Duodenal mucosa (tissue), 2 donors: ENCODE measurements around the gene PTBP1.

Experiments used
- H3K27ac ChIP-seq: one replicate; pipeline ENCODE4 v1.7.0; 2013; ENCODE audit warnings: low read depth, low read length
- H3K27me3 ChIP-seq, 2 donors: one replicate each; pipeline ENCODE4 v1.7.0; 2013; ENCODE audit warnings: low read length in 2 of 2, control low read depth in 1 of 2; ENCODE audit not compliant: insufficient read depth in 2 of 2, control insufficient read depth in 1 of 2
- H3K36me3 ChIP-seq, 2 donors: one replicate each; pipeline ENCODE4 v1.7.0; 2013; ENCODE audit warnings: low read length in 2 of 2, control low read depth in 1 of 2; ENCODE audit not compliant: insufficient read depth in 2 of 2, control insufficient read depth in 1 of 2
- H3K4me1 ChIP-seq, 2 donors: one replicate each; pipeline ENCODE4 v1.7.0; 2013; ENCODE audit warnings: low read length in 2 of 2, control low read depth in 1 of 2; ENCODE audit not compliant: insufficient read depth in 2 of 2, control insufficient read depth in 1 of 2
- H3K4me3 ChIP-seq, 2 donors: one replicate each; pipeline ENCODE4 v1.7.0; 2013; ENCODE audit warnings: low read length in 2 of 2, low read depth in 1 of 2
- H3K9ac ChIP-seq, 2 donors: one replicate each; pipeline ENCODE4 v1.7.0; 2013; ENCODE audit warnings: low read length in 2 of 2, low read depth in 1 of 2
- H3K9me3 ChIP-seq, 2 donors: one replicate each; pipeline ENCODE4 v1.7.0; 2013; ENCODE audit warnings: low read length in 2 of 2, control low read depth in 1 of 2; ENCODE audit not compliant: control insufficient read depth in 1 of 2

The PTBP1 gene

GRCh38 chr19:810883-811489, 13.7 kb downstream of the PTBP1 start:
- peaks cover 34 to 58% of the 10 kb centered on the region in 2 donors for H3K36me3 ChIP-seq
- no peak overlapping the region for H3K9ac ChIP-seq
- no peaks in the 10 kb centered on the region for H3K27me3 ChIP-seq
- no peaks in the 10 kb centered on the region for H3K4me1 ChIP-seq
- no peak overlapping the region for H3K4me3 ChIP-seq
- no peak overlapping the region for H3K27ac ChIP-seq
- H3K9me3 ChIP-seq: no peaks in the 10 kb centered on the region

GRCh38 chr19:811506-812048, 14.3 kb downstream of the PTBP1 start:
- H3K4me3 ChIP-seq: no peak overlapping the region
- H3K27ac ChIP-seq: no peak overlapping the region
- no peaks in the 10 kb centered on the region for H3K27me3 ChIP-seq
- peaks cover 34 to 55% of the 10 kb centered on the region in 2 donors for H3K36me3 ChIP-seq
- H3K9me3 ChIP-seq: no peaks in the 10 kb centered on the region
- H3K4me1 ChIP-seq: no peaks in the 10 kb centered on the region
- no peak overlapping the region for H3K9ac ChIP-seq

GRCh38 chr19:812049-812746, 14.9 kb downstream of the PTBP1 start:
- no peaks in the 10 kb centered on the region for H3K9me3 ChIP-seq
- no peaks in the 10 kb centered on the region for H3K27me3 ChIP-seq
- H3K4me3 ChIP-seq: no peak overlapping the region
- no peaks in the 10 kb centered on the region for H3K4me1 ChIP-seq
- H3K9ac ChIP-seq: no peak overlapping the region
- no peak overlapping the region for H3K27ac ChIP-seq
- peaks cover 31 to 49% of the 10 kb centered on the region in 2 donors for H3K36me3 ChIP-seq

- Histone ChIP-seq H3K9ac (no peak overlapping the region), H3K4me1 (no peaks in the 10 kb centered on the region), H3K36me3 (peaks cover 25 to 43% of the 10 kb centered on the region in 2 donors), H3K27me3 (no peaks in the 10 kb centered on the region), H3K9me3 (no peaks in the 10 kb centered on the region), H3K27ac (no peak overlapping the region), H3K4me3 (no peak overlapping the region)
Observed at GRCh38 chr19:812747-813218, 15.5 kb downstream of the PTBP1 start.

- no peak overlapping the region for H3K27ac ChIP-seq
- H3K4me1 ChIP-seq: no peaks in the 10 kb centered on the region
- H3K9me3 ChIP-seq: no peaks in the 10 kb centered on the region
- no peaks in the 10 kb centered on the region for H3K27me3 ChIP-seq
- H3K36me3 ChIP-seq: peaks cover 22 to 36% of the 10 kb centered on the region in 2 donors
- H3K4me3 ChIP-seq: no peak overlapping the region
- H3K9ac ChIP-seq: no peak overlapping the region
Observed at GRCh38 chr19:813219-814151, 16.2 kb downstream of the PTBP1 start.

GRCh38 chr19:814152-815078, 17.2 kb downstream of the PTBP1 start:
- H3K36me3 ChIP-seq: peaks cover 21 to 27% of the 10 kb centered on the region in 2 donors
- no peak overlapping the region for H3K27ac ChIP-seq
- no peak overlapping the region for H3K9ac ChIP-seq
- H3K9me3 ChIP-seq: no peaks in the 10 kb centered on the region
- no peak overlapping the region for H3K4me3 ChIP-seq
- no peaks in the 10 kb centered on the region for H3K4me1 ChIP-seq
- H3K27me3 ChIP-seq: no peaks in the 10 kb centered on the region

GRCh38 chr19:815079-815774, 18.0 kb downstream of the PTBP1 start:
- no peaks in the 10 kb centered on the region for H3K9me3 ChIP-seq
- no peaks in the 10 kb centered on the region for H3K4me1 ChIP-seq
- no peak overlapping the region for H3K4me3 ChIP-seq
- H3K27ac ChIP-seq: no peak overlapping the region
- H3K9ac ChIP-seq: no peak overlapping the region
- peaks cover 13 to 19% of the 10 kb centered on the region in 2 donors for H3K36me3 ChIP-seq
- H3K27me3 ChIP-seq: no peaks in the 10 kb centered on the region

- Histone ChIP-seq H3K9me3 (no peaks in the 10 kb centered on the region), H3K9ac (no peak overlapping the region), H3K4me3 (no peak overlapping the region), H3K27me3 (no peaks in the 10 kb centered on the region), H3K27ac (no peak overlapping the region), H3K36me3 (peaks cover 6 to 12% of the 10 kb centered on the region in 2 donors), H3K4me1 (no peaks in the 10 kb centered on the region)
Observed at GRCh38 chr19:815775-816499, 18.7 kb downstream of the PTBP1 start.
